ENCODE data around the gene SLC35B1. TPM values are rescaled to one million over a fixed set of nuclear protein-coding genes. Genes with fewer than 3 reads are reported as not detected.

SLC35B1 gene
- total RNA-seq, 4 donors from 2014 or later = 32.4 to 68.5 (median 36.2) TPM

GRCh38 chr17:49715216-49715615, 7.5 kb upstream of the SLC35B1 start:
- H3K36me3 ChIP-seq = peaks cover 13 to 100% (median 16%) of the 10 kb centered on the region in 3 donors
- TF ChIP-seq CTCF (IDR thresholded peaks at IDR 0.05) (no peak), POLR2A (IDR thresholded peaks at IDR 0.05) (no peak)

GRCh38 chr17:49708515-49709183, 885 bp upstream of the SLC35B1 start:
- peaks cover 10 to 60% (median 19%) of the 10 kb centered on the region in 3 donors for H3K36me3 ChIP-seq
- intact Hi-C loops (cut with DNase I) = loop anchor here (5.0 kb wide), 1 partner anchor 69 kb away; no protein-coding TSS in a partner anchor
- peak overlapping the region; percentile 75 to 94 (median 90) for H3K4me3 ChIP-seq
- no peak for DNase-seq
- peak overlapping the region; percentile 91 to 96 (median 92) for H3K27ac ChIP-seq
- 32 to 41% methylated on average over 14 to 15 of the region's 15 CpGs for WGBS, 2 donors
- no peaks in the 10 kb centered on the region for H3K9me3 ChIP-seq
- TF ChIP-seq CTCF (IDR thresholded peaks at IDR 0.05) (no peak), POLR2A (IDR thresholded peaks at IDR 0.05) (no peak)
- H3K4me1 ChIP-seq = peaks cover 11 to 45% (median 17%) of the 10 kb centered on the region in 3 donors
- H3K27me3 ChIP-seq = no peaks in the 10 kb centered on the region

More at GRCh38 chr17:49715216-49715615, 7.5 kb upstream of the SLC35B1 start:
- DNase-seq = no peak
- WGBS, 2 donors = 67 to 80% methylated on average over 3 to 4 of the region's 4 CpGs
- Histone ChIP-seq H3K27me3 (no peaks in the 10 kb centered on the region), H3K4me3 (no peak overlapping the region), H3K27ac (peak overlapping the region in 2 of 4 donors; percentile 2 to 13), H3K4me1 (no peaks in the 10 kb centered on the region), H3K9me3 (no peaks in the 10 kb centered on the region)
- intact Hi-C loops (cut with DNase I) = loop anchor here (10.0 kb wide), 1 partner anchor 140 kb away; no protein-coding TSS in a partner anchor

GRCh38 chr17:49707246-49707607, 537 bp downstream of the SLC35B1 start:
- Histone ChIP-seq H3K4me3 (peak overlapping the region; percentile 75 to 94 (median 90)), H3K9me3 (no peaks in the 10 kb centered on the region), H3K27me3 (no peaks in the 10 kb centered on the region), H3K4me1 (peaks cover 11 to 51% (median 21%) of the 10 kb centered on the region in 3 donors), H3K27ac (peak overlapping the region; percentile 91 to 96 (median 92)), H3K36me3 (peaks cover 22 to 60% (median 29%) of the 10 kb centered on the region in 3 donors)
- intact Hi-C loops (cut with DNase I) = loop anchor here (5.0 kb wide), 1 partner anchor 70 kb away; no protein-coding TSS in a partner anchor
- TF ChIP-seq CTCF (IDR thresholded peaks at IDR 0.05) (no peak), POLR2A (IDR thresholded peaks at IDR 0.05) (no peak)
- DNase-seq = no peak
- WGBS, 2 donors = 0 to 1% methylated on average over 12 of the region's 12 CpGs

GRCh38 chr17:49705254-49705653, 2.5 kb downstream of the SLC35B1 start:
- Histone ChIP-seq H3K4me1 (peaks cover 11 to 54% (median 21%) of the 10 kb centered on the region in 3 donors), H3K27me3 (no peaks in the 10 kb centered on the region), H3K4me3 (no peak overlapping the region), H3K36me3 (peaks cover 27 to 60% (median 39%) of the 10 kb centered on the region in 3 donors), H3K9me3 (no peaks in the 10 kb centered on the region), H3K27ac (no peak overlapping the region)
- no peak for DNase-seq
- TF ChIP-seq POLR2A (IDR thresholded peaks at IDR 0.05) (no peak), CTCF (IDR thresholded peaks at IDR 0.05) (no peak)
- intact Hi-C loops (cut with DNase I) = loop anchor here (5.0 kb wide), 1 partner anchor 72 kb away; no protein-coding TSS in a partner anchor

GRCh38 chr17:49703557-49704277, 4.0 kb downstream of the SLC35B1 start:
- H3K36me3 ChIP-seq = peaks cover 32 to 62% (median 39%) of the 10 kb centered on the region in 3 donors
- no peak for DNase-seq
- H3K27ac ChIP-seq = peak overlapping the region in 3 of 4 donors; percentile 14 to 54 (median 32)
- peak in 5 of 6 experiments; percentile 48 to 68 (median 55) for TF ChIP-seq CTCF (IDR thresholded peaks at IDR 0.05)
- TF ChIP-seq POLR2A (IDR thresholded peaks at IDR 0.05) = no peak
- no peaks in the 10 kb centered on the region for H3K9me3 ChIP-seq
- H3K27me3 ChIP-seq = no peaks in the 10 kb centered on the region
- 26 to 38% methylated on average over 3 to 4 of the region's 6 CpGs for WGBS, 2 donors
- intact Hi-C loops (cut with DNase I) = loop anchor here (5.0 kb wide), 1 partner anchor 294 kb away; the partner anchor contains the start of gene DLX3
- peaks cover 11 to 57% (median 22%) of the 10 kb centered on the region in 3 donors for H3K4me1 ChIP-seq
- H3K4me3 ChIP-seq = no peak overlapping the region

All from esophagus squamous epithelium (tissue), 5 donors.